Sigmoid colon (tissue), 7 donors: Measurements from ENCODE around the gene P3H2. TPM values are rescaled to one million over a fixed set of nuclear protein-coding genes. Genes with fewer than 3 reads are reported as not detected.
"Not testable (repeated sequence)": the region's sequence is repeated elsewhere in the genome, so short reads cannot be mapped to it uniquely, and the experiment has no call there.

ENCODE experiments used
- DNase-seq: peaks from one replicate; pipeline ENCODE4 v3.0.0-alpha.2; 2019
- H3K27ac ChIP-seq, 4 donors: fragments of 200-600 bp; sonication (generic); one replicate each; pipeline ENCODE4 v1.5.1; 2016 to 2019; ENCODE audit warnings: mild to moderate bottlenecking in 1 of 4
- H3K27me3 ChIP-seq, 3 donors: fragments of 200-600 bp; sonication (generic); one replicate each; pipeline ENCODE4 v1.5.1; 2019; ENCODE audit warnings: mild to moderate bottlenecking in 1 of 3
- H3K36me3 ChIP-seq, 4 donors: fragments of 200-600 bp; sonication (generic); one replicate each; pipeline ENCODE4 v1.5.1; 2016 to 2019
- H3K4me1 ChIP-seq, 4 donors: fragments of 200-600 bp; sonication (generic); one replicate each; pipeline ENCODE4 v1.5.1; 2017 to 2019
- H3K4me3 ChIP-seq, 4 donors: fragments of 200-600 bp; sonication (generic); one replicate each; pipeline ENCODE4 v1.5.1; 2017 to 2019; ENCODE audit warnings: mild to moderate bottlenecking in 2 of 4, moderate library complexity in 1 of 4
- H3K9me3 ChIP-seq, 4 donors: fragments of 200-600 bp in 3 of 4; sonication (generic) in 3 of 4; one replicate each; pipeline versions ENCODE4 v1.5.1 to v1.6.1; 2013 to 2019
- CTCF ChIP-seq, 4 experiments: fragments of 450-650 bp in 3 of 4; fragments of 200-600 bp in 1 of 4; IDR thresholded peaks; one replicate each; pipeline ENCODE4 v1.5.1; 2016 to 2019; ENCODE audit warnings: antibody characterized with exemption in 4 of 4, mild to moderate bottlenecking in 3 of 4, moderate library complexity in 2 of 4
- EP300 ChIP-seq, 4 donors: sonication (generic); formaldehyde crosslinking; IDR thresholded peaks; one replicate each; pipeline ENCODE4 v1.6.1; 2017; ENCODE audit warnings: antibody characterized with exemption in 4 of 4
- POLR2A ChIP-seq, 2 donors: fragments of 450-650 bp; IDR thresholded peaks; one replicate each; pipeline ENCODE4 v1.6.1; 2016; ENCODE audit warnings: antibody characterized with exemption in 2 of 2, mild to moderate bottlenecking in 2 of 2, moderate library complexity in 2 of 2
- POLR2AphosphoS5 ChIP-seq, 4 donors: sonication (generic); formaldehyde crosslinking; IDR thresholded peaks; one replicate each; pipeline ENCODE4 v1.6.1; 2017; ENCODE audit warnings: antibody characterized with exemption in 4 of 4
- WGBS, 2 donors: extraction: QIAGEN DNeasy Blood & Tissue Kit; methylation state at CpG; one replicate each; pipeline ENCODE4 v1.1.7; 2013; 5-methylcytosine and 5-hydroxymethylcytosine counted together
- intact Hi-C: fragments of 100-400 bp; cut with DNase I; formaldehyde crosslinking; loops from one replicate; pipeline ENCODE4 v1.15.1; 2023
- polyA plus RNA-seq, 3 donors: library from polyadenylated mRNA; stranded (reverse); fragments of 200-250 nt; gene quantifications; one replicate each; pipeline ENCODE4 v1.2.3, GENCODE V29; 2013
- total RNA-seq, 4 donors: library from RNA; depleted of rRNA; stranded (reverse); fragments of >200 nt; gene quantifications; one replicate each; pipeline ENCODE4 v1.1.0, GENCODE V29; 2016
- donor health status: healthy with polysubstance abuse.
- donor health status: Bipolar disorder and iron deficiency.
- donor health status: healthy.

The P3H2 gene
- total and polyA plus RNA-seq, 7 donors, result 1.8 to 41.7 (median 29.6) TPM

- no peaks in the 10 kb centered on the region for H3K27me3 ChIP-seq
- H3K9me3 ChIP-seq, result no peaks in the 10 kb centered on the region
- H3K36me3 ChIP-seq, result no peaks in the 10 kb centered on the region
- TF ChIP-seq POLR2A (IDR thresholded peaks at IDR 0.05), result no peak
- no peak for TF ChIP-seq EP300 (IDR thresholded peaks at IDR 0.05)
- TF ChIP-seq CTCF (IDR thresholded peaks at IDR 0.05), result no peak
- TF ChIP-seq POLR2AphosphoS5 (IDR thresholded peaks at IDR 0.05), result no peak
- intact Hi-C loops, result no loop called here
- H3K27ac ChIP-seq, result no peak overlapping the region
- H3K4me3 ChIP-seq, result no peak overlapping the region
- 67 to 79% methylated on average over 3 of the region's 3 CpGs for WGBS, 2 donors
- no peak for DNase-seq
- no peaks in the 10 kb centered on the region for H3K4me1 ChIP-seq
These were observed 30.0 kb upstream of the P3H2 start for GRCh38 chr3:190150681-190151080.

GRCh38 chr3:190149830-190150619, 29.3 kb upstream of the P3H2 start:
- H3K27ac ChIP-seq, H3K4me3 ChIP-seq, H3K4me1 ChIP-seq, H3K9me3 ChIP-seq, H3K27me3 ChIP-seq, H3K36me3 ChIP-seq, intact Hi-C loops, DNase-seq: not testable (repeated sequence)
- 66 to 70% methylated on average over 6 of the region's 6 CpGs for WGBS, 2 donors

GRCh38 chr3:190144793-190145192, 24.1 kb upstream of the P3H2 start:
- H3K36me3 ChIP-seq, H3K9me3 ChIP-seq, H3K4me3 ChIP-seq, H3K27me3 ChIP-seq, DNase-seq, H3K4me1 ChIP-seq, intact Hi-C loops, H3K27ac ChIP-seq: not testable (repeated sequence)
- 82 to 85% methylated on average over 7 of the region's 7 CpGs for WGBS, 2 donors

GRCh38 chr3:190142041-190142440, 21.3 kb upstream of the P3H2 start:
- H3K27ac ChIP-seq, result no peak overlapping the region

GRCh38 chr3:190139365-190139764, 18.7 kb upstream of the P3H2 start:
- 32 to 60% methylated on average over 5 of the region's 5 CpGs for WGBS, 2 donors
- DNase-seq, result no peak
- H3K4me1 ChIP-seq, result no peaks in the 10 kb centered on the region
- no peaks in the 10 kb centered on the region for H3K9me3 ChIP-seq
- no peak overlapping the region for H3K27ac ChIP-seq
- intact Hi-C loops, result no loop called here
- no peaks in the 10 kb centered on the region for H3K36me3 ChIP-seq
- no peak overlapping the region for H3K4me3 ChIP-seq
- no peaks in the 10 kb centered on the region for H3K27me3 ChIP-seq
- no peak for TF ChIP-seq EP300 (IDR thresholded peaks at IDR 0.05)
- no peak for TF ChIP-seq POLR2AphosphoS5 (IDR thresholded peaks at IDR 0.05)
- no peak for TF ChIP-seq CTCF (IDR thresholded peaks at IDR 0.05)
- no peak for TF ChIP-seq POLR2A (IDR thresholded peaks at IDR 0.05)

More at GRCh38 chr3:190142041-190142440, 21.3 kb upstream of the P3H2 start:
- H3K4me3 ChIP-seq, result no peak overlapping the region
- TF ChIP-seq CTCF (IDR thresholded peaks at IDR 0.05), result no peak
- TF ChIP-seq POLR2AphosphoS5 (IDR thresholded peaks at IDR 0.05), result no peak
- TF ChIP-seq POLR2A (IDR thresholded peaks at IDR 0.05), result no peak
- TF ChIP-seq EP300 (IDR thresholded peaks at IDR 0.05), result no peak
- intact Hi-C loops, result no loop called here
- H3K27me3 ChIP-seq, result no peaks in the 10 kb centered on the region
- no peak for DNase-seq
- no peaks in the 10 kb centered on the region for H3K4me1 ChIP-seq
- no peaks in the 10 kb centered on the region for H3K9me3 ChIP-seq
- no peaks in the 10 kb centered on the region for H3K36me3 ChIP-seq
- 96% methylated on average over 3 of the region's 3 CpGs for WGBS, 2 donors

GRCh38 chr3:190132371-190132770, 11.7 kb upstream of the P3H2 start:
- no peak for DNase-seq
- intact Hi-C loops, result no loop called here
- H3K36me3 ChIP-seq, result no peaks in the 10 kb centered on the region
- no peaks in the 10 kb centered on the region for H3K27me3 ChIP-seq
- H3K4me1 ChIP-seq, result no peaks in the 10 kb centered on the region
- no peak overlapping the region for H3K27ac ChIP-seq
- no peak overlapping the region for H3K4me3 ChIP-seq
- H3K9me3 ChIP-seq, result no peaks in the 10 kb centered on the region
- TF ChIP-seq CTCF (IDR thresholded peaks at IDR 0.05), result no peak
- TF ChIP-seq EP300 (IDR thresholded peaks at IDR 0.05), result no peak
- TF ChIP-seq POLR2AphosphoS5 (IDR thresholded peaks at IDR 0.05), result no peak
